Left lung (tissue), 10 donors: ENCODE data around the gene AMH. TPM values are rescaled to one million over a fixed set of nuclear protein-coding genes. Genes with fewer than 3 reads are reported as not detected.

Experiments
- ATAC-seq: fragments of 200-7000 bp; cut with Tn5 transposase; one replicate; pipeline ENCODE4 v1.9.1; 2020; ENCODE audit warnings: moderate library complexity
- DNase-seq, 4 donors: peaks; one replicate each; pipeline ENCODE4 v3.0.0-alpha.2; 2013 to 2020
- H3K27ac ChIP-seq, 2 donors: fragments of 200-600 bp; sonication (generic) in 1 of 2; one replicate each; pipeline versions ENCODE4 v1.5.0 to v1.8.0; 2020 to 2021
- H3K27me3 ChIP-seq, 2 donors: fragments of 200-600 bp; sonication (generic) in 1 of 2; one replicate each; pipeline versions ENCODE4 v1.5.0 to v1.8.0; 2020 to 2021
- H3K36me3 ChIP-seq, 2 donors: fragments of 200-600 bp; sonication (generic) in 1 of 2; one replicate each; pipeline versions ENCODE4 v1.5.0 to v1.8.0; 2020 to 2021
- H3K4me1 ChIP-seq, 2 donors: fragments of 200-600 bp; one replicate each; pipeline ENCODE4 v1.8.0; 2021
- H3K4me3 ChIP-seq, 2 donors: fragments of 200-600 bp; sonication (generic) in 1 of 2; one replicate each; pipeline versions ENCODE4 v1.5.0 to v1.8.0; 2020 to 2021; ENCODE audit warnings: mild to moderate bottlenecking in 1 of 2
- H3K9me3 ChIP-seq, 2 donors: fragments of 200-600 bp; sonication (generic) in 1 of 2; one replicate each; pipeline versions ENCODE4 v1.5.0 to v1.8.0; 2020 to 2021
- CTCF ChIP-seq, 2 donors: fragments of 200-600 bp; sonication (generic) in 1 of 2; IDR thresholded peaks; one replicate each; pipeline versions ENCODE4 v1.5.0 to v1.8.0; 2021; ENCODE audit warnings: antibody characterized with exemption in 2 of 2
- intact Hi-C, 2 donors: fragments of 100-400 bp; cut with DNase I; formaldehyde crosslinking; loops; one replicate each; pipeline versions ENCODE4 v1.11.2 to v1.14.2; 2022
- polyA plus RNA-seq, 6 donors: library from polyadenylated mRNA; unstranded; fragments of 120-200 nt; gene quantifications; one replicate each; pipeline ENCODE4 v1.2.1, GENCODE V29; 2013; ENCODE audit not compliant: insufficient read length in 6 of 6
- total RNA-seq, 2 donors: library from RNA; stranded (reverse); fragmentation: NEBNext Ultra II Directional; extraction: Animal tissue kit (Norgen Biotek cat#: 25700); gene quantifications; one replicate each; pipeline ENCODE4 v1.2.1, GENCODE V29; 2021
- donor health status: DM: no; HTN: yes; CAD: no.
- donor health status: DM: no; HTN: no; CAD: no.

AMH gene
- total and polyA plus RNA-seq, 8 donors, result 0.13 to 3.7 (median 1.2) TPM

- no peaks in the 10 kb centered on the region for H3K9me3 ChIP-seq
- ATAC-seq (no peak), DNase-seq (no peak)
- peak overlapping the region in 1 of 2 donors; percentile 84 for H3K27ac ChIP-seq
- peaks cover 0 to 8% of the 10 kb centered on the region in 2 donors for H3K36me3 ChIP-seq
- peaks cover 0 to 13% of the 10 kb centered on the region in 2 donors for H3K27me3 ChIP-seq
- intact Hi-C loops, result no loop called here
- peaks cover 3 to 63% of the 10 kb centered on the region in 2 donors for H3K4me1 ChIP-seq
- H3K4me3 ChIP-seq, result peak overlapping the region in 1 of 2 donors; percentile 50
- no peak for TF ChIP-seq CTCF (IDR thresholded peaks at IDR 0.05)
Observed at GRCh38 chr19:2282862-2283237, 33.7 kb downstream of the AMH start.

DNA sequence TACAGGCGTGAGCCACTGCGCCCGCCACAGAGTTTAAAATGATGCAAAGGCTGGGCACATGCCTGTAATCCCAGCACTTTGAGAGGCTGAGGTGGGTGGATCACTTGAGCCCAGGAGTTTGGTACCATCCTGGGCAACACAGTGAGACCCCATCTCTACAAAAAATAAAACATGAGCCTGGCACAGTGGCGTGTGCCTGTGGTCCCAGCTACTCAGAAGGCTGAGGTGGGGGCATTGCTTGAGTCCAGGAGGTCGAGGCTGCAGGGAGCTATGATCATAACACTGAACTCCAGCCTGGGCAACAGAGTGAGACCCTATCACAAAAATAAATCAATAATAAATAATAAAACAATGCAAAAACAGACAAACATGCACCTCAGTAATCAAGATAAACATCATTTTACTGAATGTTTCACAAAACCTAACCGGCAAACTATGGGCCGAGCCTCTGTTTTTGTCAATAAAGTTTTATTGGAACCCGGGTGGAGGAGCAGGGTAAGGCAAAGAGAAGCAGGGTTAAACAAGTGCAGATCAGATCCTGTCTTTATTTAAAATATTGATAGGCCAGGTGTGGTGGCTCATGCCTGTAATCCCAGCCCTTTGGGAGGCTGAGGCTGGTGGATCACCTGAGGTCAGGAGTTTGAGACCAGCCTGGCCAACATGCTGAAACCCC, 34.8 kb downstream of the AMH start:
- TF ChIP-seq CTCF (IDR thresholded peaks at IDR 0.05), result no peak
- H3K36me3 ChIP-seq, result peaks cover 0 to 1% of the 10 kb centered on the region in 2 donors
- intact Hi-C loops, result no loop called here
- H3K27me3 ChIP-seq, result peaks cover 6 to 24% of the 10 kb centered on the region in 2 donors
- ATAC-seq (no peak), DNase-seq (no peak)
- no peaks in the 10 kb centered on the region for H3K9me3 ChIP-seq
- H3K4me1 ChIP-seq, result peaks cover 3 to 69% of the 10 kb centered on the region in 2 donors
- no peak overlapping the region for H3K4me3 ChIP-seq
- no peak overlapping the region for H3K27ac ChIP-seq

GRCh38 chr19:2286402-2287140, 37.4 kb downstream of the AMH start:
- Histone ChIP-seq H3K27ac (peak overlapping the region in 1 of 2 donors; percentile 96), H3K4me1 (peaks cover 20 to 85% of the 10 kb centered on the region in 2 donors), H3K9me3 (no peaks in the 10 kb centered on the region), H3K4me3 (no peak overlapping the region), H3K27me3 (peaks cover 31 to 50% of the 10 kb centered on the region in 2 donors), H3K36me3 (no peaks in the 10 kb centered on the region)
- no peak for TF ChIP-seq CTCF (IDR thresholded peaks at IDR 0.05)
- intact Hi-C loops, result no loop called here
- ATAC-seq, result no peak
- DNase-seq, result no peak

GRCh38 chr19:2287585-2288337, 38.6 kb downstream of the AMH start:
- no peak for DNase-seq
- Histone ChIP-seq H3K9me3 (no peaks in the 10 kb centered on the region), H3K36me3 (no peaks in the 10 kb centered on the region), H3K4me3 (no peak overlapping the region), H3K27me3 (peaks cover 42 to 54% of the 10 kb centered on the region in 2 donors), H3K27ac (peak overlapping the region in 1 of 2 donors; percentile 96), H3K4me1 (peaks cover 17 to 91% of the 10 kb centered on the region in 2 donors)
- intact Hi-C loops, result no loop called here
- no peak for TF ChIP-seq CTCF (IDR thresholded peaks at IDR 0.05)
- ATAC-seq, result no peak
